HEK293 (cell line): Measurements from ENCODE around the gene KDM5A.

ENCODE experiments used
- KLF1 ChIP-seq: fragments of 450-650 bp; formaldehyde crosslinking; IDR thresholded peaks from 2 replicates; pipeline ENCODE4 v1.5.1; 2016; ENCODE audit warnings: missing biosample characterization, missing genetic modification characterization
- PRDM1 ChIP-seq: fragments of 450-650 bp; formaldehyde crosslinking; IDR thresholded peaks from 2 replicates; pipeline ENCODE4; 2016; ENCODE audit warnings: missing biosample characterization, missing genetic modification characterization
- SP2 ChIP-seq: fragments of 450-650 bp; formaldehyde crosslinking; IDR thresholded peaks from 2 replicates; pipeline ENCODE4 v1.5.1; 2016; ENCODE audit warnings: missing biosample characterization, missing genetic modification characterization
- ZNF391 ChIP-seq: fragments of 450-650 bp; formaldehyde crosslinking; IDR thresholded peaks from 2 replicates; pipeline ENCODE4 v1.5.1; 2016; ENCODE audit warnings: low read depth, missing biosample characterization, missing genetic modification characterization, borderline replicate concordance
- ZNF843 ChIP-seq: fragments of 450-650 bp; formaldehyde crosslinking; IDR thresholded peaks from 2 replicates; pipeline ENCODE4 v1.5.1; 2016; ENCODE audit warnings: missing biosample characterization, missing genetic modification characterization
- TF ChIP-seq, protein P1 (sequence below): fragments of 450-650 bp; formaldehyde crosslinking; IDR thresholded peaks from 2 replicates; pipeline ENCODE4 v1.5.1; 2016; ENCODE audit warnings: missing biosample characterization, missing genetic modification characterization
- TF ChIP-seq, protein P2 (sequence below): fragments of 450-650 bp; formaldehyde crosslinking; IDR thresholded peaks from 2 replicates; pipeline ENCODE4 v1.5.1; 2016; ENCODE audit warnings: missing biosample characterization, missing genetic modification characterization, low read depth

GRCh38 chr12:269191-269590, 119.9 kb downstream of the KDM5A start:
- TF ChIP-seq, protein P1, sequence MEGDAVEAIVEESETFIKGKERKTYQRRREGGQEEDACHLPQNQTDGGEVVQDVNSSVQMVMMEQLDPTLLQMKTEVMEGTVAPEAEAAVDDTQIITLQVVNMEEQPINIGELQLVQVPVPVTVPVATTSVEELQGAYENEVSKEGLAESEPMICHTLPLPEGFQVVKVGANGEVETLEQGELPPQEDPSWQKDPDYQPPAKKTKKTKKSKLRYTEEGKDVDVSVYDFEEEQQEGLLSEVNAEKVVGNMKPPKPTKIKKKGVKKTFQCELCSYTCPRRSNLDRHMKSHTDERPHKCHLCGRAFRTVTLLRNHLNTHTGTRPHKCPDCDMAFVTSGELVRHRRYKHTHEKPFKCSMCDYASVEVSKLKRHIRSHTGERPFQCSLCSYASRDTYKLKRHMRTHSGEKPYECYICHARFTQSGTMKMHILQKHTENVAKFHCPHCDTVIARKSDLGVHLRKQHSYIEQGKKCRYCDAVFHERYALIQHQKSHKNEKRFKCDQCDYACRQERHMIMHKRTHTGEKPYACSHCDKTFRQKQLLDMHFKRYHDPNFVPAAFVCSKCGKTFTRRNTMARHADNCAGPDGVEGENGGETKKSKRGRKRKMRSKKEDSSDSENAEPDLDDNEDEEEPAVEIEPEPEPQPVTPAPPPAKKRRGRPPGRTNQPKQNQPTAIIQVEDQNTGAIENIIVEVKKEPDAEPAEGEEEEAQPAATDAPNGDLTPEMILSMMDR (tag by site-specific recombination) = no peak
- TF ChIP-seq, protein P2, sequence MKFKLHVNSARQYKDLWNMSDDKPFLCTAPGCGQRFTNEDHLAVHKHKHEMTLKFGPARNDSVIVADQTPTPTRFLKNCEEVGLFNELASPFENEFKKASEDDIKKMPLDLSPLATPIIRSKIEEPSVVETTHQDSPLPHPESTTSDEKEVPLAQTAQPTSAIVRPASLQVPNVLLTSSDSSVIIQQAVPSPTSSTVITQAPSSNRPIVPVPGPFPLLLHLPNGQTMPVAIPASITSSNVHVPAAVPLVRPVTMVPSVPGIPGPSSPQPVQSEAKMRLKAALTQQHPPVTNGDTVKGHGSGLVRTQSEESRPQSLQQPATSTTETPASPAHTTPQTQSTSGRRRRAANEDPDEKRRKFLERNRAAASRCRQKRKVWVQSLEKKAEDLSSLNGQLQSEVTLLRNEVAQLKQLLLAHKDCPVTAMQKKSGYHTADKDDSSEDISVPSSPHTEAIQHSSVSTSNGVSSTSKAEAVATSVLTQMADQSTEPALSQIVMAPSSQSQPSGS (tag by site-specific recombination) = no peak
- TF ChIP-seq SP2 (tag by site-specific recombination) (no peak), ZNF391 (tag by site-specific recombination) (no peak), PRDM1 (no peak), KLF1 (tag by site-specific recombination) (no peak), ZNF843 (tag by site-specific recombination) (no peak)
